Measurements from ENCODE around the gene DOCK2.
"Not testable (repeated sequence)": the region's sequence is repeated elsewhere in the genome, so short reads cannot be mapped to it uniquely, and the experiment has no call there.

Gene DOCK2

GRCh38 chr5:169749295-169749694 lies 112.2 kb downstream of the DOCK2 start:
- ChIA-PET POLR2A (ENCODE audit: low non-redundant PET) (no interaction called here), CTCF (no interaction called here)
- no peak for TF ChIP-seq CTCF (conservative IDR thresholded peaks at IDR 0.05; ENCODE audit: low read depth)
- no peak for DNase-seq (ENCODE audit: low spot score)
- no peak overlapping the region for H3K27ac ChIP-seq

- POLR2A ChIA-PET (ENCODE audit: low non-redundant PET) = no interaction called here
- CTCF ChIA-PET = interaction anchor here (0.7 kb wide), 1 partner anchor 10 kb away, joined by 3 read pairs; no protein-coding TSS in a partner anchor
- no peak for DNase-seq (ENCODE audit: low spot score)
- TF ChIP-seq CTCF (conservative IDR thresholded peaks at IDR 0.05; ENCODE audit: low read depth) = no peak
- H3K27ac ChIP-seq = no peak overlapping the region
These were observed 114.4 kb downstream of the DOCK2 start for GRCh38 chr5:169751490-169751889.

DNA sequence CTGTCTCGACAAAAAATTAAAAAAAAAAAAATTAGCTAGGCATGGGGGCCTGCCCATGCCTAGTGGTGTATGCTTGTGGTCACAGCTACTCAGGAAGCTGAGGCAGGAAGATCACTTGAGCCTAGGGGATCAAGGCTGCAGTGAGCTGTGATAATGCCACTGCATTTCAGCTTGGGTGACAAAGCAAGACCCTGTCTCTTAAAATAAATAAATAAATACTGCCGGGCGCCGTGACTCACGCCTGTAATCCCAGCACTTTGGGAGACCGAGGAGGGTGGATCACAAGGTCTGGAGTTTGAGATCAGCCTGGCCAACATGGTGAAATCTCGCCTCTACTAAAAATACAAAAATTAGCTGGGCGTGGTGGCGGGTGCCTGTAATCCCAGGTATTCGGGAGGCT lies 115.5 kb downstream of the DOCK2 start:
- POLR2A ChIA-PET (ENCODE audit: low non-redundant PET); CTCF ChIA-PET; H3K27ac ChIP-seq; DNase-seq (ENCODE audit: low spot score): not testable (repeated sequence)

- no peak overlapping the region for H3K27ac ChIP-seq
- TF ChIP-seq CTCF (conservative IDR thresholded peaks at IDR 0.05; ENCODE audit: low read depth) = no peak
- CTCF ChIA-PET = interaction anchor here (0.6 to 1.1 kb wide), 4 partner anchors 12 to 227 kb away, joined by 3 to 6 read pairs (median 4); partner anchors contain the start of gene INSYN2B
- POLR2A ChIA-PET (ENCODE audit: low non-redundant PET) = no interaction called here
- no peak for DNase-seq (ENCODE audit: low spot score)
These were observed 116.7 kb downstream of the DOCK2 start for GRCh38 chr5:169753795-169754194.

DNA sequence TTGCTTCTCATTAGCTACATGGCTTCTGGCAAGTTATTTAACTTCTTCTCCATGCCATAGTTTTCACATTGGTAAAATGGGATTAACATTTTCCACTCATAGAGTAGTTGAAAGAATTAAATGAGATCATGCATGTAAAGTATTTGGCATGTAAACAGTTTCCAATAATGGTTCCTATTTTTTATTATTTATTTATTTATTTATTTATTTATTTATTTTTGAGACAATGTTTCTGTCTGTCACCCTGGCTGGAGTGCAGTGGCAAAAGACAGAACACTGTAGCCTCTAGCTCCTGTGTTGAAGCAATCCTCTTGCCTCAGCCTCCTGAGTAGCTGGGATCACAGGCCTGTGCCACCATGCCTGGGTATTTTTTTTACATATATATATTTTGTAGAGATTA lies 117.7 kb downstream of the DOCK2 start:
- no peak for TF ChIP-seq CTCF (conservative IDR thresholded peaks at IDR 0.05; ENCODE audit: low read depth)
- H3K27ac ChIP-seq = no peak overlapping the region
- DNase-seq (ENCODE audit: low spot score) = no peak
- CTCF ChIA-PET = interaction anchor here (0.8 to 1.1 kb wide), 2 partner anchors 18 to 226 kb away, joined by 4 to 6 read pairs; partner anchors contain the start of gene INSYN2B
- POLR2A ChIA-PET (ENCODE audit: low non-redundant PET) = no interaction called here

DNA sequence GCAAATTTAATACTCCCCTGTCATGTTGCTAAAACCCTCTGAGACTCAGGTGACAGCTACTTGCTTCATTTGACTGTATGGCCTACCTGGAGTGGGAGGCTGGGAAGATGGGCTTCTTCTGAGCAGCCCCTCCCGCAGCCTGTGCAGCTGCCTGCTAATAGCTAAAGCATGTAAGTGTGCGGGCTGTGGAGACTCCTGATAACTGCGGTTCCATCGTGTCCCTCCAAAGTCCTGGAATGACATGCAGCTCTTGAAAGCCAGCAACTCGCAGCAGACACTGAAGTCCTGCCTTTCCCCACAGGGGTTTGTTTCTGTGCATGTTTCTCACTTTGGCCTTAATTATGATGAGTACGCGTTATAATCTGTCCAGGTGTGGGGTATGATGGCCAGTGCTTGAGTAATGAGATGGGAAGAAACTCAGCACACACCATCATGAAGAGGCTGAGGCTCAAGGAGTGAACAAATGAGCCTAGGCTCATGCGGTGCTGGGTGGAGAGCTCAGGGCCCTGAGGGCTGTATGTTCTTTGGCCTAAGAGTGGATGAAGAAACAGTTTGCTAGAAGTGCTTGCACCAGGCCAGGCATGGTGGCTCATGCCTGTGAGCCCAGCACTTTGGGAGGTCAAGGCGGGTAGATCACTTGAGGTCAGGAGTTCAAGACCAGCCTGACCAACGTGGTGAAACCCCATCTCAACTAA lies 119.1 kb downstream of the DOCK2 start:
- DNase-seq (ENCODE audit: low spot score) = no peak
- ChIA-PET CTCF (interaction anchor here (0.7 kb wide), 1 partner anchor 62 kb away, joined by 4 read pairs; no protein-coding TSS in a partner anchor), POLR2A (ENCODE audit: low non-redundant PET) (no interaction called here)
- TF ChIP-seq CTCF (conservative IDR thresholded peaks at IDR 0.05; ENCODE audit: low read depth) = no peak
- H3K27ac ChIP-seq = no peak overlapping the region

- TF ChIP-seq CTCF (conservative IDR thresholded peaks at IDR 0.05; ENCODE audit: low read depth) = no peak
- H3K27ac ChIP-seq = no peak overlapping the region
- POLR2A ChIA-PET (ENCODE audit: low non-redundant PET) = no interaction called here
- CTCF ChIA-PET = no interaction called here
- DNase-seq (ENCODE audit: low spot score) = no peak
These were observed 119.9 kb downstream of the DOCK2 start for GRCh38 chr5:169757016-169757415.
